Liver (tissue), 9 donors: Measurements from ENCODE around the gene CHDH. TPM values are rescaled to one million over a fixed set of nuclear protein-coding genes. Genes with fewer than 3 reads are reported as not detected.

Experiments used
- DNase-seq: peaks from one replicate; pipeline ENCODE4 v3.0.0-alpha.2; 2017; ENCODE audit warnings: low spot score
- H3K27ac ChIP-seq, 2 donors: one replicate each; pipeline ENCODE4 v1.7.0; 2013; ENCODE audit warnings: inconsistent platforms in 2 of 2, low read length in 2 of 2, control low read depth in 1 of 2, low read depth in 1 of 2, mild to moderate bottlenecking in 1 of 2
- H3K27me3 ChIP-seq, 4 donors: one replicate each; pipeline versions ENCODE4 v1.6.1 to v1.7.0; 2013; ENCODE audit warnings: low read length in 3 of 4, inconsistent platforms in 1 of 4, mild to moderate bottlenecking in 1 of 4, moderate library complexity in 1 of 4; ENCODE audit not compliant: control insufficient read depth in 4 of 4, insufficient read depth in 4 of 4
- H3K36me3 ChIP-seq, 4 donors: one replicate each; pipeline versions ENCODE4 v1.6.1 to v1.7.0; 2013; ENCODE audit warnings: low read length in 3 of 4, mild to moderate bottlenecking in 3 of 4, low read depth in 1 of 4, moderate library complexity in 1 of 4; ENCODE audit not compliant: control insufficient read depth in 4 of 4, insufficient read depth in 3 of 4
- H3K4me1 ChIP-seq, 4 donors: one replicate each; pipeline versions ENCODE4 v1.6.1 to v1.7.0; 2013; ENCODE audit warnings: low read length in 3 of 4, mild to moderate bottlenecking in 3 of 4, moderate library complexity in 1 of 4; ENCODE audit not compliant: control insufficient read depth in 4 of 4, insufficient read depth in 4 of 4
- H3K4me3 ChIP-seq, 3 donors: one replicate each; pipeline versions ENCODE4 v1.6.1 to v1.7.0; 2013; ENCODE audit warnings: low read length in 3 of 3, control low read depth in 1 of 3, low read depth in 1 of 3, mild to moderate bottlenecking in 1 of 3
- H3K9ac ChIP-seq, 2 donors: one replicate each; pipeline ENCODE4 v1.7.0; 2013; ENCODE audit warnings: low read length in 2 of 2, mild to moderate bottlenecking in 2 of 2, moderate library complexity in 2 of 2, control low read depth in 1 of 2, low read depth in 1 of 2
- H3K9me3 ChIP-seq, 4 donors: one replicate each; pipeline versions ENCODE4 v1.6.1 to v1.7.0; 2013; ENCODE audit warnings: low read length in 3 of 4; ENCODE audit not compliant: control insufficient read depth in 4 of 4
- CTCF ChIP-seq: fragments of 150-350 bp; IDR thresholded peaks from 2 replicates; pipeline ENCODE4 v1.5.1; 2017; ENCODE audit warnings: improper control_type of control experiment, low read depth, low read length; ENCODE audit not compliant: missing input control
- EGR1 ChIP-seq, 2 donors: IDR thresholded peaks; 2 replicates each; pipeline ENCODE4 v1.6.1; 2016 to 2018; ENCODE audit warnings: antibody characterized with exemption in 2 of 2, low read depth in 2 of 2
- FOXA1 ChIP-seq: IDR thresholded peaks from 2 replicates; pipeline ENCODE4 v1.6.1; 2016; ENCODE audit warnings: antibody characterized with exemption
- FOXA2 ChIP-seq: IDR thresholded peaks from 2 replicates; pipeline ENCODE4 v1.6.1; 2016; ENCODE audit warnings: antibody characterized with exemption
- GABPA ChIP-seq, 2 donors: IDR thresholded peaks in 1 of 2; conservative IDR thresholded peaks in 1 of 2; 2 replicates each; pipeline ENCODE4 v1.6.1; 2016; ENCODE audit warnings: antibody characterized with exemption in 2 of 2, mild to moderate bottlenecking in 1 of 2, moderate library complexity in 1 of 2
- HNF4A ChIP-seq, 2 donors: conservative IDR thresholded peaks; 2 replicates each; pipeline ENCODE4 v1.6.1; 2016; ENCODE audit warnings: antibody characterized with exemption in 2 of 2, mild to moderate bottlenecking in 2 of 2
- HNF4G ChIP-seq: IDR thresholded peaks from 2 replicates; pipeline ENCODE4 v1.6.1; 2016; ENCODE audit warnings: antibody characterized with exemption
- NR2F2 ChIP-seq: IDR thresholded peaks from 2 replicates; pipeline ENCODE4 v1.6.1; 2016; ENCODE audit warnings: antibody characterized with exemption
- RXRA ChIP-seq, 2 donors: IDR thresholded peaks; 2 replicates each; pipeline ENCODE4 v1.6.1; 2017 to 2018; ENCODE audit warnings: antibody characterized with exemption in 2 of 2, mild to moderate bottlenecking in 1 of 2
- SP1 ChIP-seq: IDR thresholded peaks from 2 replicates; pipeline ENCODE4 v1.6.1; 2018; ENCODE audit warnings: antibody characterized with exemption, mild to moderate bottlenecking
- YY1 ChIP-seq: IDR thresholded peaks from 2 replicates; pipeline ENCODE4 v1.6.1; 2016; ENCODE audit warnings: antibody characterized with exemption, mild to moderate bottlenecking
- WGBS: extraction: QIAGEN DNeasy Blood & Tissue Kit; methylation state at CpG from one replicate; pipeline ENCODE4 v1.1.7; 2013; 5-methylcytosine and 5-hydroxymethylcytosine counted together
- polyA plus RNA-seq, 2 donors: library from polyadenylated mRNA; stranded (reverse) in 1 of 2; unstranded in 1 of 2; fragments of 200-250 nt in 1 of 2; fragments of >200 nt in 1 of 2; fragmentation: Nextera tagmentation in 1 of 2; extraction: Ambion mirVana in 1 of 2; gene quantifications; one replicate each; pipeline versions ENCODE4 v1.2.1 to v1.2.3, GENCODE V29; 2013 to 2015
- total RNA-seq, 2 donors: library from RNA; depleted of rRNA; stranded (reverse); fragments of >200 nt; gene quantifications; one replicate each; pipeline ENCODE4 v1.2.3, GENCODE V29; 2014
- TF ChIP-seq, protein P1 (sequence below): IDR thresholded peaks from 2 replicates; pipeline ENCODE4 v1.6.1; 2016; ENCODE audit warnings: antibody characterized with exemption
- TF ChIP-seq, protein P2 (sequence below): IDR thresholded peaks from 2 replicates; pipeline ENCODE4 v1.6.1; 2016; ENCODE audit warnings: antibody characterized with exemption
- TF ChIP-seq, protein P3 (sequence below): IDR thresholded peaks from 2 replicates; pipeline ENCODE4 v1.6.1; 2016; ENCODE audit warnings: antibody characterized with exemption, mild to moderate bottlenecking
- donor health status: healthy.
- donor health status: healthy.
- donor health status: healthy.
- donor health status: healthy.
- donor health status: healthy.

The CHDH gene
- total and polyA plus RNA-seq, 4 donors: 9.1 to 34.0 (median 21.2) TPM

DNA sequence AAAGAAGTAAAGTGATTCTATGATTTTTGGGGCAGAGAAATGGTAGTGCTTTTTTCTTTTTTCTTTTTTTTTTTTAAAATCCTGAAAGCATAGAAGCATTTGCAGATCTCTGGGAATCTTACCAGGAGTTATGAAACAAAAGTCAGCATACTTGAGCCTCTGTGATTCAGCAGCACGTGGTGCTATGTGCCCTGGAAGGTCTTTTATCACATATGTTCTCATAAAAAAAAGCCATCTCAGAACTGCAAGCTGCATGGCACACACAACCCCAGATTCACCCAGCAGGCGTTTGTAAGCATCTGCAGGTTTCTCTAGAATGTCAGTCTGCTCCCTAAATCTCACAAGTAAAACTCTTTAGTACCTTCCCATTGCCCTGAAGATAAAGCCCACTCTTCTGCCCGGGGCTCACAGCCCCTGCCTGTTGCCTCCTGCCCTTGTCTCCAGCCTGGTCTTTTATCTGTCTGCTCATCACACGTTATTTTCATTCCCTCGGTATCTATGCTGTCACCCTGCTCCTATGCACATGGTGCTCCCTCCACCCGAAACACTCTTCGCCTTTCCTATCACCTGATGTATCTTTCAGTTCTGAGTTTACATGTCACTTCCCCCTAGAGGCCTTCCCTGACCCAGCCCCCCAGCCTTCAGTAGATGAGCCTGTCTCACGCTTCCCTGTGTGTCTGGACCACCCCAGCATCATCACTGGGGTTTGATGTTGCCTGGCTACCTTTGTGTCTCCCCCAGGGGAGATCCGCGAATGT, 72.4 kb downstream of the CHDH start (continued):
- TF ChIP-seq, protein P1, sequence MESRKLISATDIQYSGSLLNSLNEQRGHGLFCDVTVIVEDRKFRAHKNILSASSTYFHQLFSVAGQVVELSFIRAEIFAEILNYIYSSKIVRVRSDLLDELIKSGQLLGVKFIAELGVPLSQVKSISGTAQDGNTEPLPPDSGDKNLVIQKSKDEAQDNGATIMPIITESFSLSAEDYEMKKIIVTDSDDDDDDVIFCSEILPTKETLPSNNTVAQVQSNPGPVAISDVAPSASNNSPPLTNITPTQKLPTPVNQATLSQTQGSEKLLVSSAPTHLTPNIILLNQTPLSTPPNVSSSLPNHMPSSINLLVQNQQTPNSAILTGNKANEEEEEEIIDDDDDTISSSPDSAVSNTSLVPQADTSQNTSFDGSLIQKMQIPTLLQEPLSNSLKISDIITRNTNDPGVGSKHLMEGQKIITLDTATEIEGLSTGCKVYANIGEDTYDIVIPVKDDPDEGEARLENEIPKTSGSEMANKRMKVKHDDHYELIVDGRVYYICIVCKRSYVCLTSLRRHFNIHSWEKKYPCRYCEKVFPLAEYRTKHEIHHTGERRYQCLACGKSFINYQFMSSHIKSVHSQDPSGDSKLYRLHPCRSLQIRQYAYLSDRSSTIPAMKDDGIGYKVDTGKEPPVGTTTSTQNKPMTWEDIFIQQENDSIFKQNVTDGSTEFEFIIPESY: no peak
- TF ChIP-seq SP1: no peak

DNA sequence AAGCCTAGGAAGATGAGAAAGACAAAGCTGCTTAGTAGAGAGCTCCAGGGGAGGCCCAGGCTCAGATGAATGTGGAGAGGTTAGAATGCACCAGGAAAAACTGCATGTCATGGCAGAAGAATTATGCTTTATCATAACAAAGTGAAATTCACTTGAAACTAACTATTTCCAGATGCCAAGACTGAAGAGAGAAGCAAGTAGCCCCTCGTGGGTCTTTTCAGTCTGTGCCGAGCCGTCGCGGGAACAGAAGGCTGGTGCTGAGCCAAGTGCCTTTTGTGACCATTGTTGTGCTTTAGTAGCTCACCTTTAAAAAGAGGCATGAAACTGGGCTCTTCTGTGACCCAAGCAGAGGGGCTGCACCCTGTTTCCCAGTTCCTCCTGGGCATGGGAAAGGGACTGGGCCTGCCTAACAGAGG, 73.2 kb downstream of the CHDH start:
- TF ChIP-seq NR2F2 (no peak), CTCF (no peak), EGR1 (IDR thresholded peaks at IDR 0.05; ENCODE audit: low read depth in 2 of 2) (no peak), YY1 (no peak), FOXA2 (no peak), RXRA (IDR thresholded peaks at IDR 0.05) (no peak), GABPA (IDR thresholded peaks at IDR 0.05 in 1 of 2, conservative IDR thresholded peaks at IDR 0.05 in 1 of 2) (no peak), HNF4A (conservative IDR thresholded peaks at IDR 0.05) (no peak), SP1 (no peak), FOXA1 (no peak), HNF4G (no peak)
- TF ChIP-seq, protein P2, sequence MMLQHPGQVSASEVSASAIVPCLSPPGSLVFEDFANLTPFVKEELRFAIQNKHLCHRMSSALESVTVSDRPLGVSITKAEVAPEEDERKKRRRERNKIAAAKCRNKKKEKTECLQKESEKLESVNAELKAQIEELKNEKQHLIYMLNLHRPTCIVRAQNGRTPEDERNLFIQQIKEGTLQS: no peak
- TF ChIP-seq, protein P3, sequence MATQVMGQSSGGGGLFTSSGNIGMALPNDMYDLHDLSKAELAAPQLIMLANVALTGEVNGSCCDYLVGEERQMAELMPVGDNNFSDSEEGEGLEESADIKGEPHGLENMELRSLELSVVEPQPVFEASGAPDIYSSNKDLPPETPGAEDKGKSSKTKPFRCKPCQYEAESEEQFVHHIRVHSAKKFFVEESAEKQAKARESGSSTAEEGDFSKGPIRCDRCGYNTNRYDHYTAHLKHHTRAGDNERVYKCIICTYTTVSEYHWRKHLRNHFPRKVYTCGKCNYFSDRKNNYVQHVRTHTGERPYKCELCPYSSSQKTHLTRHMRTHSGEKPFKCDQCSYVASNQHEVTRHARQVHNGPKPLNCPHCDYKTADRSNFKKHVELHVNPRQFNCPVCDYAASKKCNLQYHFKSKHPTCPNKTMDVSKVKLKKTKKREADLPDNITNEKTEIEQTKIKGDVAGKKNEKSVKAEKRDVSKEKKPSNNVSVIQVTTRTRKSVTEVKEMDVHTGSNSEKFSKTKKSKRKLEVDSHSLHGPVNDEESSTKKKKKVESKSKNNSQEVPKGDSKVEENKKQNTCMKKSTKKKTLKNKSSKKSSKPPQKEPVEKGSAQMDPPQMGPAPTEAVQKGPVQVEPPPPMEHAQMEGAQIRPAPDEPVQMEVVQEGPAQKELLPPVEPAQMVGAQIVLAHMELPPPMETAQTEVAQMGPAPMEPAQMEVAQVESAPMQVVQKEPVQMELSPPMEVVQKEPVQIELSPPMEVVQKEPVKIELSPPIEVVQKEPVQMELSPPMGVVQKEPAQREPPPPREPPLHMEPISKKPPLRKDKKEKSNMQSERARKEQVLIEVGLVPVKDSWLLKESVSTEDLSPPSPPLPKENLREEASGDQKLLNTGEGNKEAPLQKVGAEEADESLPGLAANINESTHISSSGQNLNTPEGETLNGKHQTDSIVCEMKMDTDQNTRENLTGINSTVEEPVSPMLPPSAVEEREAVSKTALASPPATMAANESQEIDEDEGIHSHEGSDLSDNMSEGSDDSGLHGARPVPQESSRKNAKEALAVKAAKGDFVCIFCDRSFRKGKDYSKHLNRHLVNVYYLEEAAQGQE: no peak

More for the DNA sequence above, 73.2 kb downstream of the CHDH start:
- Histone ChIP-seq H3K36me3 (no peaks in the 10 kb centered on the region), H3K27ac (no peak overlapping the region), H3K27me3 (no peaks in the 10 kb centered on the region), H3K9ac (no peak overlapping the region), H3K4me1 (peaks cover 6 to 31% (median 23%) of the 10 kb centered on the region in 4 donors), H3K9me3 (no peaks in the 10 kb centered on the region), H3K4me3 (no peak overlapping the region)
- DNase-seq: no peak
- 91% methylated on average over 5 of the region's 5 CpGs for WGBS
